ENCODE results near the gene VAPB.

Gene VAPB

GRCh38 chr20:58458342-58459057 lies 69.5 kb downstream of the VAPB start:
- peak in 1 of 2 donors; percentile 71 for DNase-seq (ENCODE audit: low read depth in 2 of 2)
- no peak for TF ChIP-seq CTCF (IDR thresholded peaks at IDR 0.05; ENCODE audit: low read depth, low read length)
- no peak overlapping the region for H3K4me3 ChIP-seq (replicated peaks in 1 of 2; ENCODE audit: low read depth in 2 of 2, low read length in 2 of 2)

- DNase-seq (ENCODE audit: low read depth in 2 of 2): no peak
- H3K4me3 ChIP-seq (replicated peaks in 1 of 2; ENCODE audit: low read depth in 2 of 2, low read length in 2 of 2): no peak overlapping the region
- TF ChIP-seq CTCF (IDR thresholded peaks at IDR 0.05; ENCODE audit: low read depth, low read length): no peak
These were observed 70.2 kb downstream of the VAPB start for GRCh38 chr20:58459058-58459750.

- DNase-seq (ENCODE audit: low read depth in 2 of 2): no peak
- no peak overlapping the region for H3K4me3 ChIP-seq (replicated peaks in 1 of 2; ENCODE audit: low read depth in 2 of 2, low read length in 2 of 2)
- no peak for TF ChIP-seq CTCF (IDR thresholded peaks at IDR 0.05; ENCODE audit: low read depth, low read length)
These were observed 72.1 kb downstream of the VAPB start for GRCh38 chr20:58461104-58461503.

GRCh38 chr20:58461899-58462298 lies 72.9 kb downstream of the VAPB start:
- H3K4me3 ChIP-seq (replicated peaks in 1 of 2; ENCODE audit: low read depth in 2 of 2, low read length in 2 of 2): no peak overlapping the region
- DNase-seq (ENCODE audit: low read depth in 2 of 2): no peak
- no peak for TF ChIP-seq CTCF (IDR thresholded peaks at IDR 0.05; ENCODE audit: low read depth, low read length)

- no peak for DNase-seq (ENCODE audit: low read depth in 2 of 2)
- no peak for TF ChIP-seq CTCF (IDR thresholded peaks at IDR 0.05; ENCODE audit: low read depth, low read length)
These were observed 74.2 kb downstream of the VAPB start for GRCh38 chr20:58463256-58463655.

GRCh38 chr20:58464838-58465237 lies 75.8 kb downstream of the VAPB start:
- TF ChIP-seq CTCF (IDR thresholded peaks at IDR 0.05; ENCODE audit: low read depth, low read length): no peak
- no peak for DNase-seq (ENCODE audit: low read depth in 2 of 2)
- H3K4me3 ChIP-seq (replicated peaks in 1 of 2; ENCODE audit: low read depth in 2 of 2, low read length in 2 of 2): no peak overlapping the region

More at GRCh38 chr20:58463256-58463655, 74.2 kb downstream of the VAPB start:
- H3K4me3 ChIP-seq (replicated peaks in 1 of 2; ENCODE audit: low read depth in 2 of 2, low read length in 2 of 2): no peak overlapping the region

All from cardiac fibroblast (primary cell).